WTC11 (cell line): ENCODE results near the gene AMBRA1.

Experiments
- FOXJ3 ChIP-seq: sonication (generic); formaldehyde crosslinking; IDR thresholded peaks from 2 replicates; pipeline ENCODE4 v1.9.0; 2021; ENCODE audit warnings: missing genetic modification reagents, mild to moderate bottlenecking, borderline replicate concordance
- TF ChIP-seq, protein P1 (sequence below): fragments of 200-600 bp; IDR thresholded peaks from 2 replicates; pipeline ENCODE4 v1.8.0; 2022; ENCODE audit warnings: antibody characterized with exemption

- TF ChIP-seq FOXJ3 = no peak
- TF ChIP-seq, protein P1, sequence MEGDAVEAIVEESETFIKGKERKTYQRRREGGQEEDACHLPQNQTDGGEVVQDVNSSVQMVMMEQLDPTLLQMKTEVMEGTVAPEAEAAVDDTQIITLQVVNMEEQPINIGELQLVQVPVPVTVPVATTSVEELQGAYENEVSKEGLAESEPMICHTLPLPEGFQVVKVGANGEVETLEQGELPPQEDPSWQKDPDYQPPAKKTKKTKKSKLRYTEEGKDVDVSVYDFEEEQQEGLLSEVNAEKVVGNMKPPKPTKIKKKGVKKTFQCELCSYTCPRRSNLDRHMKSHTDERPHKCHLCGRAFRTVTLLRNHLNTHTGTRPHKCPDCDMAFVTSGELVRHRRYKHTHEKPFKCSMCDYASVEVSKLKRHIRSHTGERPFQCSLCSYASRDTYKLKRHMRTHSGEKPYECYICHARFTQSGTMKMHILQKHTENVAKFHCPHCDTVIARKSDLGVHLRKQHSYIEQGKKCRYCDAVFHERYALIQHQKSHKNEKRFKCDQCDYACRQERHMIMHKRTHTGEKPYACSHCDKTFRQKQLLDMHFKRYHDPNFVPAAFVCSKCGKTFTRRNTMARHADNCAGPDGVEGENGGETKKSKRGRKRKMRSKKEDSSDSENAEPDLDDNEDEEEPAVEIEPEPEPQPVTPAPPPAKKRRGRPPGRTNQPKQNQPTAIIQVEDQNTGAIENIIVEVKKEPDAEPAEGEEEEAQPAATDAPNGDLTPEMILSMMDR = no peak
Measured at GRCh38 chr11:46633291-46634217, 39.7 kb upstream of the AMBRA1 start.
